Inferior parietal cortex (tissue), 1 donor: ENCODE data around the gene TXNDC9.
"Not testable (repeated sequence)": the region's sequence is repeated elsewhere in the genome, so short reads cannot be mapped to it uniquely, and the experiment has no call there.

Experiments
- DNase-seq: peaks from one replicate; pipeline ENCODE4 v3.0.0-alpha.2; 2016; ENCODE audit errors: extremely low spot score

Gene TXNDC9

GRCh38 chr2:99335911-99336803, at the start of gene TXNDC9:
TXNDC9 (minus strand) TSS chr2:99336333; CDS start chr2:99333210, 3,123 bp downstream.
- DNase-seq: peak; percentile 99

GRCh38 chr2:99382143-99382542, 46.0 kb upstream of the TXNDC9 start:
- DNase-seq: no peak

- DNase-seq: no peak
Measured at GRCh38 chr2:99380376-99381010, 44.4 kb upstream of the TXNDC9 start.

- DNase-seq: no peak
Measured at GRCh38 chr2:99377879-99378278, 41.7 kb upstream of the TXNDC9 start.

GRCh38 chr2:99376254-99376864, 40.2 kb upstream of the TXNDC9 start:
- DNase-seq: no peak

- no peak for DNase-seq
Measured at GRCh38 chr2:99374747-99375146, 38.6 kb upstream of the TXNDC9 start.

GRCh38 chr2:99373144-99373543, 37.0 kb upstream of the TXNDC9 start:
- DNase-seq: no peak

GRCh38 chr2:99368854-99369253, 32.7 kb upstream of the TXNDC9 start:
- not testable (repeated sequence) for DNase-seq

- no peak for DNase-seq
Measured at GRCh38 chr2:99365661-99366060, 29.5 kb upstream of the TXNDC9 start.

GRCh38 chr2:99356853-99357252, 20.7 kb upstream of the TXNDC9 start:
- no peak for DNase-seq

- DNase-seq: not testable (repeated sequence)
Measured at GRCh38 chr2:99354825-99355224, 18.7 kb upstream of the TXNDC9 start.

GRCh38 chr2:99354070-99354469, 17.9 kb upstream of the TXNDC9 start:
- DNase-seq: no peak

- no peak for DNase-seq
Measured at GRCh38 chr2:99350194-99350593, 14.1 kb upstream of the TXNDC9 start.

- no peak for DNase-seq
Measured at GRCh38 chr2:99348173-99348572, 12.0 kb upstream of the TXNDC9 start.

- DNase-seq: no peak
Measured at GRCh38 chr2:99346218-99346617, 10.1 kb upstream of the TXNDC9 start.

- DNase-seq: not testable (repeated sequence)
Measured at GRCh38 chr2:99345446-99345845, 9.3 kb upstream of the TXNDC9 start.

- no peak for DNase-seq
Measured at GRCh38 chr2:99342536-99342935, 6.4 kb upstream of the TXNDC9 start.

- no peak for DNase-seq
Measured at GRCh38 chr2:99340669-99341236, 4.6 kb upstream of the TXNDC9 start.

GRCh38 chr2:99338029-99338585, 2.0 kb upstream of the TXNDC9 start:
- no peak for DNase-seq

- peak; percentile 98 for DNase-seq
Measured at GRCh38 chr2:99337113-99338028, 1.2 kb upstream of the TXNDC9 start, which contains the start of gene EIF5B. EIF5B (plus strand) TSS chr2:99337389; CDS start chr2:99337555, 166 bp downstream.

GRCh38 chr2:99336804-99337112, 625 bp upstream of the TXNDC9 start:
- no peak for DNase-seq
